ENCODE results near the gene SLX9.

GRCh38 chr21:44898011-44898488 is 41.8 kb upstream of the SLX9 start:
- no peak for TF ChIP-seq POLR2A (IDR thresholded peaks at IDR 0.05)
- no peak for TF ChIP-seq CTCF (IDR thresholded peaks at IDR 0.05)
